GM18508 (cell line): ENCODE measurements around the gene GTSE1.

Experiments used
- ATAC-seq: cut with Tn5 transposase; IDR thresholded peaks from one replicate; pipeline ENCODE4 v1.9.1; 2021; ENCODE audit warnings: moderate number of reproducible peaks; ENCODE audit not compliant: insufficient read depth, unreplicated experiment

GTSE1 gene

GRCh38 chr22:46350646-46351045 lies 54.0 kb downstream of the GTSE1 start:
- ATAC-seq = no peak

DNA sequence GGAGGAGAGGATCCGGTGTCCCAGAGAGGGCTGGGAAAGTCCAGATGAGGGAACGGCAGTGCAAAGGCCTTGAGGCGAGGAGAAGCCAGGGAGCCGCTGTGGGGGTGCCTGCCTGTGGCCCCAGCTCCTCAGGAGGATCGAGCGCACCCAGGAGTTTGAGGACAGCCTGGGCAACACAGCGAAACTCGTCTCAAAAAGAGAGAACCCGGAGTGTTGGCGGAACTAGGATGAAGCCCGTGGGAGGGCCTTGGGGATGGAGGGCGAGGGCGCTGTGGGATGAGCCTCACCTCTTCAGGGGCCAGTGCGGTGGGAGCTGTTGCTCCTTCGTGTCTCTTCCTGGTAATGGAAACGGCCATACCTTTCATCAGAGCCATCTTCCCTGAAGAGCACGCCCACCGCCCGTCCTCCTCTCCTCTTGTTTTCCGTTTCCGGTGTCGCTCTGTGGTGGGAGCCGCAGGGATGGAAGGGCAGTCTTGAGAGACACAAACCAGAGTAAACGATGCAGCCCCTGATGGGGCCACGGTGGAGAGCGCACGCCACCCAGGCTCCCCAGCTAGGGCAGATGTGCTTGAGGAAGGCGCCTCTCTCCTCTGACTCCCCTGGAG lies 54.6 kb downstream of the GTSE1 start:
- no peak for ATAC-seq

- no peak for ATAC-seq
Measured at GRCh38 chr22:46351767-46352166, 55.1 kb downstream of the GTSE1 start.

- no peak for ATAC-seq
Measured at GRCh38 chr22:46352276-46352675, 55.6 kb downstream of the GTSE1 start.

- no peak for ATAC-seq
Measured at GRCh38 chr22:46352691-46353386, 56.2 kb downstream of the GTSE1 start.

DNA sequence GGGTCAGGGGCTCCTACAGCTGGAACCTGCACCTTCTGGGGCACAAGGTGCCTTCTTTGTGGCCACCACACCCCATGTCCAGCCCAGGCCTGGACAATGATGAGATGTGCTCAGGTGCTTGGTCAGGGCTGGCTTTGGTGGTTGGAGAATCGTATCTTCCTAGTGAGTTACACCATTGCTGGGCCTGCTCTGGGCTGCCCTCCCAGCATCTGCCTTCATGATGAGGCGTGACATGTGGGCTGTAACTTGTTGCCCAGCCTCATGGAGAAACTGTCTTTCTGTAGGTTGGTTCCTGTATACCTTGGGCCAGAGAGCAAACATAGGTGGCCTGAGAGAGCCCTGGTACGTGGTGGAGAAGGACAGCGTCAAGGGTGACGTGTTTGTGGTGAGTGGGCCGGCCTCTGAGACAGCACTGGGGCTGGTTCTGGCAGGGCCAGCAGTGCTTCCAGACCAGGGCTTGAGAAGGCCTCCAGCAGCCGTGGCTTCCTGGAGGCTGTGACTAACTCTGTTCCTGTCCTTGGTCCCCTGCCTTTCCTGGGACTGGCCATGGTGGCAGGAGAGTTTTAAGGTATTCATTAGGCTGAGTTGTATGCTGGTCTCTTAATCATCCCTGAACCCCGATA lies 56.9 kb downstream of the GTSE1 start:
- ATAC-seq = no peak

GRCh38 chr22:46354176-46354992 lies 57.7 kb downstream of the GTSE1 start:
- ATAC-seq = no peak

DNA sequence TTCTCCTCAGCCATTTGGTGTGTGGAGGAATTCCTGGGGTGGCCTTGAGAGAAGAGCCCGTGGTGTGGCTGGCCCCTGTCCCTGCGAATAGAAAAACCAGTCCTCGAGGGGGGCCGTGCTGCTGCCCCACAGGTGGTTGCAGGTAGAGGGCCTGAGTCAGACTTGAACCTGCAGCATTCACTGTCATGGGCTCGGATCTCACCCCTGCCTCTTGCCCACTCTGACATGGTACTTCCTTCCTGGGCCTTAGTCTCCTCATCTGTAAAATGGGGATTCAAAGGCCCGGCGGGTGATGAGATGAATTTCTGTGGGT lies 58.3 kb downstream of the GTSE1 start:
- no peak for ATAC-seq

GRCh38 chr22:46355369-46355995 lies 58.8 kb downstream of the GTSE1 start:
- ATAC-seq = no peak

DNA sequence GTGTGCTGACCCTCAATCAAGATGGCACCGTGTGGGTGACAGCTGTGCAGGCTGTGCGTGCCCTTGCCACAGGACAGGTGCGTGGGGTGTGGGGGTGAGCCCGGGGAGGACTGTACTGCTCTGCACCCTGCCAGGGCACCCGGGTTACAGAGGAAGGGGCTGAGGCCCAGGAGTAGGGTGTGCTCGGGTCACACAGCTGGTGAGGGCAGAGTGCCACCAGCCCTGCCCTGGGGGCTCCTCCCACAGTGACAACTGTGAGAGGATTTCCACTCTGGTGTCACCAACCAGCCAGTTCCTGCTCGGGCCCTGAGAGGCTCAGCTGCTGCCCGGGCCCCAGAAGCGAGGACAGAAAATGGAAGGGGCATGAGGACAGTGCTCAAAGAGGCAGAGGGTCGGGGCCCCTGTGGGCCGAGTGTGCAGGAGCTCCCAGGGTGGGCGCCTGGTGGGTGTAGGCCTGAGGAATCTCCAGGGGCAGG lies 59.4 kb downstream of the GTSE1 start:
- no peak for ATAC-seq

GRCh38 chr22:46356496-46357480 lies 60.1 kb downstream of the GTSE1 start:
- no peak for ATAC-seq

DNA sequence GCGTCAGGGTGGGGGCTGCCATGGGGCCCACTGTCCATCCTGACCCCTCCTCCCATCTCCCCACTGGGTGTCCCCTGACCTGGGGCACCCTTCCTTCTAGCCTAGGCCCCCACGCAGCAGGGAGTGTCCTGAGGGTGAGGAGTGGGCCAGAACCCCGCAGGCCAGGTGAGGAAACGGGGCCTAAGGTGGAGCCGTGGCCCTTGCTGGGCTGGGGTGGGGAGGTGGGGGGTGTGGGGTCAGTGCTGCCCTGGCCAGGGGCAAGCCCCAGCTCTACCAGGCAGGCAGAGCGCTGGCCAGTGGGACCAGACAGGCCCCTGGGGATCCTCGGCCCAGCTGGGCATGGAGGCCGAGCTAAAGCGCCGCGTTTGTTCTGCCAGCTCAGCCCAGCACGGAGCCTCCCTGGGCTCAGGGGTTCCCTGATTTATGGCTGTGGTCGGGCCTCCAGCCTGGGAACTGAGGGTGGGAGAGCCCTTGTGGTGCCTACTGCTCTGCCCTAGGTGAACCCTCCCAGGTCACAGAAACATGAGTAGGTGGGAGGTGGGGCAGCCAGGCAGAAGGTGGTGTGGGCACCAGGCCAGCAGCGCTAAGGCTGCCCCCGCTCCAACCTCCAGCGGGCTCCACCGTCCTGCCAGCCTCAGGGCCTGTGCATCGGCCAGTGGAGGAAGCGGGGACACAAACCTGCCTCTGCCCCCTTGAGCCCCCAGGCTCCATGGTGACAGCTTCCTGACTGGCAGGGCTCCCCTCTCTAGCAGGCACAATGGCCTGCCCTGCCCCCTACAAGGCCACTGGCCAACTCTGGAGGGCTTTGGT lies 61.2 kb downstream of the GTSE1 start:
- ATAC-seq = no peak

DNA sequence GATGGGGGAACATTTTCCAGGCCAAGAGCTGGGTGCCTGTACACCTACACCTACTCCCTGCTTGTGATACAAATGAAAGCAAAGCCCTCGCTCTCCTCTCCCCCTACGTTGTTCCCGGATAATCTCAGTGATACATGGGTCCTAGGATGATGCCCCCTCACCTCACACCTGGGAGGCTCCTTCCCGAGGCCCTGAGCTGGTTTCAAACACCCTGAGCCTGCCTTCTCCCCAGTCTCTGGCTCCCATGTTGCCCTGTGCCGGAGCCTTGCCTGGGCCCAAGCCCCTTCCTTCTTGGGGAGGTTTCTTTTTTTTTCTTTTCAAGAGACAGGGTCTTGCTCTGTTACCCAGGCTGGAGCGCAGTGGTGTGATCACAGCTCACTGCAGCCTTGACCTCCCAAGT lies 62.1 kb downstream of the GTSE1 start:
- ATAC-seq = no peak

GRCh38 chr22:46359362-46359761 lies 62.7 kb downstream of the GTSE1 start:
- no peak for ATAC-seq

DNA sequence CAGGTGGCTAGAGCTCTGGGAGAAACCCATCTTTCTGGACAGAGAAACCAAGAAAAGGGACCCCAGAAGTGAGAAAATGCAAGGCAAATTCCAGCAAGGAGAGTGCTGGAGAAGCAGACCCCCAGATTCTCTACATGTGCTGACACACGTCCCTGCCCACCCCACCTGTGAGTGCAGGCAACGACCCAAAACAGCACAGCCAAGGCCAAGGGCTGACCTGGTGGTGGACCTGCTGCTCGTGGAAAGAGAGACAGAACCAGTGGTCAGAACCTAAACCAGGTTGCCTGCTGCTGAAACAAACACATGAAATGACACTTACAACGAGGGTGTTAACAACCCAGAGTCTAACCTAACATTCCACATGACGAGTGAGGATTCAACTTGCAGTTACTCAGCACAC lies 63.4 kb downstream of the GTSE1 start:
- ATAC-seq = no peak

- ATAC-seq = no peak
Measured at GRCh38 chr22:46360891-46361290, 64.2 kb downstream of the GTSE1 start.

GRCh38 chr22:46361826-46362202 lies 65.1 kb downstream of the GTSE1 start:
- no peak for ATAC-seq

DNA sequence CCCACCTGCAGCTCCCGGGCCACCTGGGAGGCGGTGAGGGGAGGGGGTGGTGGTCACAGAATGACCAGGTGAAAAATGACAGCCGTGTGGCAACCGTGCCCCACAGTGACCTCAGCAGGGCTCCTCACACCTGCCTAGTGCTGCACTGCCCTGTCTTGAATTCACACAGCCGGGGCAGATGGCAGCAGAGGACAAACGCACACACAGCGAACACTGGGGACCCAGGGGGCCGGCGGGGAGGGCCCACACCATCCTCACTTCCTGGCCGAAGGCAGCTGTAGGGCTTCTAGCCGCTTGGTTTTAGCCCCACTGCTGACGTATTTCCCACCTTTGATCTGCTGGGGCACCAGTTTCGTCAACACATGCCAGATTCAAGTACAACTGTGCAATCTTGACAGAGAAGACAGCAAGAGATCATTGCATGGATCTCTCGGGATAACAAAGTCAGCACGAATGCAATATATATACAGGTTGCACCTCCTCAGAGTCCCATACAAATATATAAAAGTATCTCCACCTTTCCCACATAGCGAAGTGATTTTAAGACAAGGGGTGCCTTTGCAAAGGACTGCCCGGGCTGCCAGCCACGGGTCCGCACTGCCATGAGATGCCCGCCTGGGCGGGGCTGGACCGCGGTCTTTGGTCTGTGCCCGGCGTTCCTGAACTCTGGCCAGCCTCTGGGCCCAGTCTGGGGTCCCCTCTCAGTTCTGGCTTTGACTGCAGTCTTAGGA lies 65.7 kb downstream of the GTSE1 start:
- no peak for ATAC-seq
